SK-N-MC (cell line): ENCODE data around the gene LY86.

ENCODE experiments used
- EZH2 ChIP-seq: fragments of 200-600 bp; sonication (generic); IDR thresholded peaks from one replicate; pipeline ENCODE4 v1.6.1; 2017; ENCODE audit warnings: antibody characterized with exemption
- POLR2AphosphoS5 ChIP-seq: IDR thresholded peaks from 2 replicates; pipeline ENCODE4 v1.6.1; 2012; ENCODE audit warnings: mild to moderate bottlenecking, low read depth, low read length, borderline replicate concordance

DNA sequence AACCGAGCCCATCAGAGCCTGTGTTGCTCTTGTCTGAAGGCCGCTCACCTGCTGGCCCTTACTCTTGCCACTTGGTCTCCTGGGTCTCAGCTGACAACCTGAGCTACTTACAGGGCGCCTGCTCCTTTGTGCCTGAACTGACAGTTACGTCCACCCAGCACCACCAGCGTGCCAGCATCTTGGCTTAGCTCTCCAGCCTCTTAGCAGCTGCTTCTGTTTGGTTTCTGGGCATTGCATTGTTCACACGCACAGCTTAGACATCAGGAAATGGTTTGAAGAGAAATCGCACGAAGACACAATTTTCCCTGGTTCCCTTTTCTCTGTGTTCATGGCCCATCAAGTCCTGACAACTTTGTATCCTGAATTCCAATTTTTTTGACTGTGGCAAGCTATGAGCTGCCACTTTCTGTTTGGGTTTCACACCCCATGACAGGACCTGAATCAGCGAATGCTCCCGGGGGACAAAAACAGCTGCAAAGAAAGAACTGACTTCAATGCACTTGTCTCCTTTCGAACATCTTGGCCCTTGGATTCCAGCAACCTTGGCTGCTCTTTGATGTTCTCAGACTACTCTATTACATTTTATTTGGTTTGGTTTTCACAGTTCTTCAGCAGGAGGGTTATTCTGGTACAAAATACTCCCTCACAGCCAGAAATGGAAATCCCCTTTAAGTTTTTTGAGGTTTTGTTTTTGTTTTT lies 45.2 kb upstream of the LY86 start:
- no peak for TF ChIP-seq POLR2AphosphoS5
- no peak for TF ChIP-seq EZH2
